Gastroesophageal sphincter (tissue), 4 donors: ENCODE results near the gene ARID1B. TPM values are rescaled to one million over a fixed set of nuclear protein-coding genes. Genes with fewer than 3 reads are reported as not detected.

Experiments used
- ATAC-seq: fragments of 150-250 bp; one replicate; pipeline ENCODE4 v1.9.1; 2016; ENCODE audit warnings: mild to moderate bottlenecking, moderate library complexity
- H3K27ac ChIP-seq, 4 donors: fragments of 200-600 bp; sonication (generic) in 3 of 4; 1 replicate in 3 of 4; 2 replicates in 1 of 4; pipeline ENCODE4 v1.5.1; 2016 to 2019
- H3K27me3 ChIP-seq: fragments of 200-600 bp; sonication (generic); one replicate; pipeline ENCODE4 v1.5.1; 2019
- H3K36me3 ChIP-seq, 2 donors: fragments of 200-600 bp; sonication (generic); one replicate each; pipeline ENCODE4 v1.5.1; 2019; ENCODE audit warnings: control low read depth in 1 of 2
- H3K4me1 ChIP-seq, 3 donors: fragments of 200-600 bp; sonication (generic); 1 replicate in 2 of 3; 2 replicates in 1 of 3; pipeline ENCODE4 v1.5.1; 2016 to 2019; ENCODE audit warnings: control low read depth in 2 of 3
- H3K4me3 ChIP-seq, 2 donors: fragments of 200-600 bp; sonication (generic); one replicate each; pipeline ENCODE4 v1.5.1; 2019; ENCODE audit warnings: mild to moderate bottlenecking in 1 of 2, moderate library complexity in 1 of 2
- H3K9me3 ChIP-seq, 3 donors: fragments of 200-600 bp; sonication (generic); one replicate each; pipeline ENCODE4 v1.5.1; 2017 to 2019; ENCODE audit warnings: control low read depth in 2 of 3
- CTCF ChIP-seq, 4 experiments: fragments of 200-600 bp in 2 of 4; fragments of 450-650 bp in 2 of 4; sonication (generic) in 1 of 4; IDR thresholded peaks; one replicate each; pipeline ENCODE4 v1.5.1; 2017 to 2019; ENCODE audit warnings: antibody characterized with exemption in 4 of 4, mild to moderate bottlenecking in 2 of 4, moderate library complexity in 2 of 4
- EP300 ChIP-seq: sonication (generic); formaldehyde crosslinking; IDR thresholded peaks from one replicate; pipeline ENCODE4 v1.6.1; 2017; ENCODE audit warnings: antibody characterized with exemption, mild to moderate bottlenecking
- POLR2A ChIP-seq, 2 donors: fragments of 450-650 bp; IDR thresholded peaks; one replicate each; pipeline ENCODE4 v1.6.1; 2017; ENCODE audit warnings: antibody characterized with exemption in 2 of 2, mild to moderate bottlenecking in 2 of 2, moderate library complexity in 1 of 2
- POLR2AphosphoS5 ChIP-seq: sonication (generic); formaldehyde crosslinking; IDR thresholded peaks from one replicate; pipeline ENCODE4 v1.6.1; 2017; ENCODE audit warnings: antibody characterized with exemption
- WGBS, 2 donors: methylation state at CpG; one replicate each; pipeline ENCODE4 v1.1.5; 2018; ENCODE audit warnings: low coverage in 1 of 2; 5-methylcytosine and 5-hydroxymethylcytosine counted together
- total RNA-seq, 4 donors: library from RNA; depleted of rRNA; stranded (reverse); fragments of >200 nt; gene quantifications; one replicate each; pipeline ENCODE4 v1.1.0, GENCODE V29; 2016

Gene ARID1B
- total RNA-seq, 4 donors from 2014 or later, result 40.0 to 106 (median 79.7) TPM

GRCh38 chr6:156883497-156884252 lies 106.5 kb downstream of the ARID1B start:
- H3K27ac ChIP-seq, result no peak overlapping the region
- H3K4me1 ChIP-seq, result peaks cover 0 to 78% (median 26%) of the 10 kb centered on the region in 3 donors
- no peak for ATAC-seq
- 63 to 73% methylated on average over 5 to 13 of the region's 14 CpGs for WGBS, 2 donors
- no peaks in the 10 kb centered on the region for H3K27me3 ChIP-seq
- no peaks in the 10 kb centered on the region for H3K9me3 ChIP-seq
- TF ChIP-seq CTCF (IDR thresholded peaks at IDR 0.05) (no peak), POLR2AphosphoS5 (no peak), POLR2A (IDR thresholded peaks at IDR 0.05) (no peak), EP300 (no peak)
- no peaks in the 10 kb centered on the region for H3K36me3 ChIP-seq
- no peak overlapping the region for H3K4me3 ChIP-seq

GRCh38 chr6:156884306-156884705 lies 107.1 kb downstream of the ARID1B start:
- TF ChIP-seq POLR2AphosphoS5 (no peak), EP300 (no peak), POLR2A (IDR thresholded peaks at IDR 0.05) (no peak), CTCF (IDR thresholded peaks at IDR 0.05) (no peak)
- Histone ChIP-seq H3K27me3 (no peaks in the 10 kb centered on the region), H3K4me3 (no peak overlapping the region), H3K4me1 (peaks cover 0 to 78% (median 20%) of the 10 kb centered on the region in 3 donors), H3K27ac (no peak overlapping the region), H3K36me3 (no peaks in the 10 kb centered on the region), H3K9me3 (no peaks in the 10 kb centered on the region)
- ATAC-seq, result no peak
- 96 to 100% methylated on average over 1 to 4 of the region's 4 CpGs for WGBS, 2 donors

- WGBS, 2 donors, result 83 to 88% methylated on average over 2 of the region's 2 CpGs
- Histone ChIP-seq H3K36me3 (no peaks in the 10 kb centered on the region), H3K4me3 (no peak overlapping the region), H3K4me1 (peaks cover 0 to 83% (median 27%) of the 10 kb centered on the region in 3 donors), H3K27me3 (no peaks in the 10 kb centered on the region), H3K9me3 (no peaks in the 10 kb centered on the region), H3K27ac (no peak overlapping the region)
- TF ChIP-seq EP300 (no peak), CTCF (IDR thresholded peaks at IDR 0.05) (no peak), POLR2AphosphoS5 (no peak)
- ATAC-seq, result no peak
These were observed 108.4 kb downstream of the ARID1B start for GRCh38 chr6:156885562-156885961.

GRCh38 chr6:156886409-156886808 lies 109.2 kb downstream of the ARID1B start:
- TF ChIP-seq CTCF (IDR thresholded peaks at IDR 0.05) (no peak), EP300 (no peak), POLR2AphosphoS5 (no peak), POLR2A (IDR thresholded peaks at IDR 0.05) (no peak)
- no peaks in the 10 kb centered on the region for H3K27me3 ChIP-seq
- 36 to 51% methylated on average over 5 to 8 of the region's 8 CpGs for WGBS, 2 donors
- H3K36me3 ChIP-seq, result no peaks in the 10 kb centered on the region
- H3K4me1 ChIP-seq, result peaks cover 0 to 83% (median 31%) of the 10 kb centered on the region in 3 donors
- H3K27ac ChIP-seq, result no peak overlapping the region
- no peaks in the 10 kb centered on the region for H3K9me3 ChIP-seq
- no peak for ATAC-seq
- H3K4me3 ChIP-seq, result no peak overlapping the region
